Activated CD4-positive, CD25-positive, alpha-beta regulatory T cell treated with anti-CD3 and anti-CD28 coated beads, Interleukin-2, amount 50 U/mL, for 72 hours (primary cell): ENCODE results near the gene SH2B3.
"Not testable (repeated sequence)": the region's sequence is repeated elsewhere in the genome, so short reads cannot be mapped to it uniquely, and the experiment has no call there.

Source experiments
- DNase-seq: peaks from one replicate; pipeline ENCODE4 v3.0.0; 2021

The SH2B3 gene

DNA sequence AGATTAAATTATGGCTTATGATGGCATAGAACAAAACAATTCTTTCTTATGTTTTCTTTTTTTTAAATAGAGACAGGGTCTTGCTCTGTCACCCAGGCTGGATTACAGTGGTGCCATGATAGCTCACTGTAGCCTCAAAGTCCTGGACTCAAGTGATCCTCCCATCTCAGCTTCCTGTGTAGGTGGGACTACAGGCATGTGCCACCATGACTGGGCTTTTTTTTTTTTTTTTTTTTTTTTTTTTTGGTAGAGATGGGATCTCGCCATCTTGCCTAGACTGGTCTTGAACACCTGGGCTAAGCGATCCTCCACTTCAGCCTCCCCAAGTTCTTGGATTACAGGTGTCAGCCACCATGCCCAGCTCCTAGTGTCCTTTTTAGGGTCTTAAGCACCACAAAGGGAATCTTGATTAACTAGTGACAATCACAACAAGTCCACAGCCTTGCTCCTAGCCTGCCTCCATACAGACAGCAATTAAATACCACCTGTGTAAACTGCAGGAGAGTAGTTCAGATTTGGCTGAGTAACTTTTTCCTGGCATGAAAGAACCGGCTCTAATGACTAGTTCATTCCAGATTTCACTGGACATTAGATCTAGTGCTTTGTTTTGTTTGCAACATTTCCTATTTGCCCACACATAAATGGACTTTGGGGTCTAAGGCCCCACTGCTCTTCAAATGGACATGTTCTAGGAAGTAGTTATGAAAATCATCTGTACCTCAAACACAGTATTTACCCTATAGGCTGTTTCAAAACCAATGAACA is 61.6 kb downstream of the SH2B3 start:
- DNase-seq = no peak

GRCh38 chr12:111467857-111468241 is 62.1 kb downstream of the SH2B3 start:
- DNase-seq = no peak

- DNase-seq = no peak
Measured at GRCh38 chr12:111469401-111469800, 63.7 kb downstream of the SH2B3 start.

DNA sequence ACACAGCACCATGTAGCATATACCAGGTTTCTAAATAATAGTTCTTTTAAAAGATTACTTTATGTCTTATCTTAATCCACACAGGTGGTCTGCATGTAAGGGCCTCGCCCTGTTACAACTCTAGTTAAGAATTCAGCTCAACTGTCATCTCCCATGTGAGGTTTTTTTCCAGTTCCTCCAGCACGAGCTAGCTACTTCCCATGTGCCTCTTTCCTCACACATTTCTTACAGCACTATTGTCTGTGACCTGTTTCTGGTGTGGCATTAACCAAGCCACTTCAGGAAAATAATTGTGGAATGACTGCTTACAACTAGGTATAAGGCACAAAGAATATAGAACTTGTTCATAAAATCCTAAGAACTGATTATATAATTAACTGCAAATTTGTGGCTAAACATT is 65.5 kb downstream of the SH2B3 start:
- no peak for DNase-seq

GRCh38 chr12:111482462-111482861 is 76.7 kb downstream of the SH2B3 start:
- DNase-seq = no peak

GRCh38 chr12:111488271-111488670 is 82.5 kb downstream of the SH2B3 start:
- DNase-seq = no peak

- no peak for DNase-seq
Measured at GRCh38 chr12:111488798-111489197, 83.1 kb downstream of the SH2B3 start.

GRCh38 chr12:111492979-111493378 is 87.3 kb downstream of the SH2B3 start:
- DNase-seq = not testable (repeated sequence)

GRCh38 chr12:111494676-111495075 is 89.0 kb downstream of the SH2B3 start:
- DNase-seq = no peak
